Transverse colon (tissue), 4 donors: Measurements from ENCODE around the gene OR1F1.
"Not testable (repeated sequence)": the region's sequence is repeated elsewhere in the genome, so short reads cannot be mapped to it uniquely, and the experiment has no call there.

Experiments
- POLR2A ChIP-seq: fragments of 450-650 bp; IDR thresholded peaks from one replicate; pipeline ENCODE4 v1.6.1; 2016; ENCODE audit warnings: antibody characterized with exemption, mild to moderate bottlenecking, moderate library complexity
- POLR2AphosphoS5 ChIP-seq, 3 donors: sonication (generic); formaldehyde crosslinking; IDR thresholded peaks; one replicate each; pipeline ENCODE4 v1.6.1; 2016; ENCODE audit warnings: antibody characterized with exemption in 3 of 3
- TF ChIP-seq, protein P1 (sequence below), 5 experiments: fragments of 200-600 bp in 3 of 5; fragments of 450-650 bp in 2 of 5; sonication (generic) in 3 of 5; IDR thresholded peaks; 1 replicate in 2 of 5; 2 replicates in 3 of 5; pipeline ENCODE4 v1.5.1; 2016 to 2017; ENCODE audit warnings: antibody characterized with exemption in 5 of 5, inconsistent platforms in 3 of 5, mild to moderate bottlenecking in 2 of 5, moderate library complexity in 1 of 5

DNA sequence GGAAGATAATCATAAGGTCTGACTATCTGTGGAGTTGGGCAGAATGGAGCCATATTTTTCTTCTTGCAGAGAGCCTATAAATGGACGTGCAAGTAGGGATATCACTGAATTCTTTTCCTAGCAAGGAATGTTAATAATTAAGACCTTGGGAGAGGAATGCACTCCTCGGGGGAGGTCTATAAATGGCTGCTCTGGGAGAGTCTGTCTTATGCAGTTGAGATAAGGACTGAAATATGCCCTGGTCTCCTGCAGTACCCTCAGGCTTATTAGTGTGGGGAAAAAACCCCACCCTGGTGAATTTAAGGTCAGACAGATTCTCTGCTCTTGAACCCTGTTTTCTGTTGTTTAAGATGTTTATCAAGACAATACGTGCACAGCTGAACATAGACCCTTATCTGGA is 17.9 kb downstream of the OR1F1 start:
- TF ChIP-seq, protein P1, sequence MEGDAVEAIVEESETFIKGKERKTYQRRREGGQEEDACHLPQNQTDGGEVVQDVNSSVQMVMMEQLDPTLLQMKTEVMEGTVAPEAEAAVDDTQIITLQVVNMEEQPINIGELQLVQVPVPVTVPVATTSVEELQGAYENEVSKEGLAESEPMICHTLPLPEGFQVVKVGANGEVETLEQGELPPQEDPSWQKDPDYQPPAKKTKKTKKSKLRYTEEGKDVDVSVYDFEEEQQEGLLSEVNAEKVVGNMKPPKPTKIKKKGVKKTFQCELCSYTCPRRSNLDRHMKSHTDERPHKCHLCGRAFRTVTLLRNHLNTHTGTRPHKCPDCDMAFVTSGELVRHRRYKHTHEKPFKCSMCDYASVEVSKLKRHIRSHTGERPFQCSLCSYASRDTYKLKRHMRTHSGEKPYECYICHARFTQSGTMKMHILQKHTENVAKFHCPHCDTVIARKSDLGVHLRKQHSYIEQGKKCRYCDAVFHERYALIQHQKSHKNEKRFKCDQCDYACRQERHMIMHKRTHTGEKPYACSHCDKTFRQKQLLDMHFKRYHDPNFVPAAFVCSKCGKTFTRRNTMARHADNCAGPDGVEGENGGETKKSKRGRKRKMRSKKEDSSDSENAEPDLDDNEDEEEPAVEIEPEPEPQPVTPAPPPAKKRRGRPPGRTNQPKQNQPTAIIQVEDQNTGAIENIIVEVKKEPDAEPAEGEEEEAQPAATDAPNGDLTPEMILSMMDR (IDR thresholded peaks at IDR 0.05), result not testable (repeated sequence)
- not testable (repeated sequence) for TF ChIP-seq POLR2AphosphoS5 (IDR thresholded peaks at IDR 0.05); POLR2A
